ENCODE results near the gene NUTM2G. TPM values are rescaled to one million over a fixed set of nuclear protein-coding genes. Genes with fewer than 3 reads are reported as not detected.
A peak's percentile ranks its signal among the peaks of the same experiment; 100 is the strongest.
"Not testable (repeated sequence)": the region's sequence is repeated elsewhere in the genome, so short reads cannot be mapped to it uniquely, and the experiment has no call there.

NUTM2G gene
- total and polyA plus RNA-seq, 2 of the 13 experiments (the other 11 are each of a cell fraction or from before 2014, with no cell fraction given), result not detected

- ATAC-seq; intact Hi-C loops (cut with micrococcal nuclease; ENCODE audit: unreplicated experiment); CTCF ChIA-PET (ENCODE audit: low intra/inter-chr PET ratio, low total read pairs); POLR2A ChIA-PET; H3K27me3 ChIP-seq (ENCODE audit: control insufficient read depth in 1 of 2, insufficient read depth in 2 of 2, low read length in 2 of 2); in situ Hi-C loops (cut with HindIII; ENCODE audit: extremely low pct_ligation_motif_present, low pct_unique_long_range_greater_than_20kb); H3K27ac ChIP-seq (ENCODE audit: extremely low read length, insufficient read depth, low read length); H3K4me3 ChIP-seq (replicated peaks in 1 of 3; ENCODE audit: insufficient read depth in 1 of 3, low read depth in 2 of 3, low read length in 3 of 3); H3K9ac ChIP-seq (ENCODE audit: insufficient read depth, low read depth, low read length); H3K79me2 ChIP-seq (ENCODE audit: insufficient read depth, low read length); DNase-seq (ENCODE audit: low spot score); H4K20me1 ChIP-seq (ENCODE audit: insufficient read depth, low read length); H2AFZ ChIP-seq (ENCODE audit: low read length); BruUV-seq (replicated peaks); H3K36me3 ChIP-seq (replicated peaks in 1 of 2; ENCODE audit: control insufficient read depth in 1 of 2, insufficient read depth in 2 of 2, low read length in 2 of 2); H3K4me2 ChIP-seq (ENCODE audit: low read depth, low read length); H3K9me3 ChIP-seq (ENCODE audit: low read length); FAIRE-seq; H3K4me1 ChIP-seq (ENCODE audit: insufficient read depth, low read length): not testable (repeated sequence)
- no CpG with 5 or more reads among the region's 8 CpGs for whole genome bisulfite sequencing (ENCODE audit: low lambda C conversion rate)
Measured at GRCh38 chr9:96941628-96942027, 13.0 kb downstream of the NUTM2G start.

- WGBS (ENCODE audit: low lambda C conversion rate), result no CpG with 5 or more reads among the region's 4 CpGs
- peak; percentile 70 for FAIRE-seq
- CTCF ChIA-PET (ENCODE audit: low intra/inter-chr PET ratio, low total read pairs); H3K9ac ChIP-seq (ENCODE audit: insufficient read depth, low read depth, low read length); H2AFZ ChIP-seq (ENCODE audit: low read length); in situ Hi-C loops (cut with HindIII; ENCODE audit: extremely low pct_ligation_motif_present, low pct_unique_long_range_greater_than_20kb); intact Hi-C loops (cut with micrococcal nuclease; ENCODE audit: unreplicated experiment); H3K4me1 ChIP-seq (ENCODE audit: insufficient read depth, low read length); H3K4me2 ChIP-seq (ENCODE audit: low read depth, low read length); H3K79me2 ChIP-seq (ENCODE audit: insufficient read depth, low read length); H3K27me3 ChIP-seq (ENCODE audit: control insufficient read depth in 1 of 2, insufficient read depth in 2 of 2, low read length in 2 of 2); H3K27ac ChIP-seq (ENCODE audit: extremely low read length, insufficient read depth, low read length); H3K36me3 ChIP-seq (replicated peaks in 1 of 2; ENCODE audit: control insufficient read depth in 1 of 2, insufficient read depth in 2 of 2, low read length in 2 of 2); DNase-seq (ENCODE audit: low spot score); H4K20me1 ChIP-seq (ENCODE audit: insufficient read depth, low read length); POLR2A ChIA-PET; BruUV-seq (replicated peaks); H3K4me3 ChIP-seq (replicated peaks in 1 of 3; ENCODE audit: insufficient read depth in 1 of 3, low read depth in 2 of 3, low read length in 3 of 3); H3K9me3 ChIP-seq (ENCODE audit: low read length): not testable (repeated sequence)
- peak; percentile 82 for ATAC-seq
Measured at GRCh38 chr9:96942181-96942580, 13.5 kb downstream of the NUTM2G start.

- 92% methylated on average over 1 of the region's 1 CpG for WGBS (ENCODE audit: low lambda C conversion rate)
- POLR2A ChIA-PET; DNase-seq (ENCODE audit: low spot score); H3K9ac ChIP-seq (ENCODE audit: insufficient read depth, low read depth, low read length); BruUV-seq (replicated peaks); H3K9me3 ChIP-seq (ENCODE audit: low read length); ATAC-seq; H2AFZ ChIP-seq (ENCODE audit: low read length); H4K20me1 ChIP-seq (ENCODE audit: insufficient read depth, low read length); H3K36me3 ChIP-seq (replicated peaks in 1 of 2; ENCODE audit: control insufficient read depth in 1 of 2, insufficient read depth in 2 of 2, low read length in 2 of 2); H3K27ac ChIP-seq (ENCODE audit: extremely low read length, insufficient read depth, low read length); FAIRE-seq; H3K79me2 ChIP-seq (ENCODE audit: insufficient read depth, low read length); H3K4me2 ChIP-seq (ENCODE audit: low read depth, low read length); H3K27me3 ChIP-seq (ENCODE audit: control insufficient read depth in 1 of 2, insufficient read depth in 2 of 2, low read length in 2 of 2); CTCF ChIA-PET (ENCODE audit: low intra/inter-chr PET ratio, low total read pairs); H3K4me1 ChIP-seq (ENCODE audit: insufficient read depth, low read length); H3K4me3 ChIP-seq (replicated peaks in 1 of 3; ENCODE audit: insufficient read depth in 1 of 3, low read depth in 2 of 3, low read length in 3 of 3); intact Hi-C loops (cut with micrococcal nuclease; ENCODE audit: unreplicated experiment); in situ Hi-C loops (cut with HindIII; ENCODE audit: extremely low pct_ligation_motif_present, low pct_unique_long_range_greater_than_20kb): not testable (repeated sequence)
Measured at GRCh38 chr9:96949346-96949745, 20.7 kb downstream of the NUTM2G start.

- DNase-seq (ENCODE audit: low spot score); H3K27ac ChIP-seq (ENCODE audit: extremely low read length, insufficient read depth, low read length); intact Hi-C loops (cut with micrococcal nuclease; ENCODE audit: unreplicated experiment); H3K79me2 ChIP-seq (ENCODE audit: insufficient read depth, low read length); ATAC-seq; CTCF ChIA-PET (ENCODE audit: low intra/inter-chr PET ratio, low total read pairs); H3K9me3 ChIP-seq (ENCODE audit: low read length); H3K4me2 ChIP-seq (ENCODE audit: low read depth, low read length); BruUV-seq (replicated peaks); H2AFZ ChIP-seq (ENCODE audit: low read length); H3K27me3 ChIP-seq (ENCODE audit: control insufficient read depth in 1 of 2, insufficient read depth in 2 of 2, low read length in 2 of 2); FAIRE-seq; in situ Hi-C loops (cut with HindIII; ENCODE audit: extremely low pct_ligation_motif_present, low pct_unique_long_range_greater_than_20kb); H3K9ac ChIP-seq (ENCODE audit: insufficient read depth, low read depth, low read length); H4K20me1 ChIP-seq (ENCODE audit: insufficient read depth, low read length); H3K4me1 ChIP-seq (ENCODE audit: insufficient read depth, low read length); POLR2A ChIA-PET; H3K4me3 ChIP-seq (replicated peaks in 1 of 3; ENCODE audit: insufficient read depth in 1 of 3, low read depth in 2 of 3, low read length in 3 of 3); H3K36me3 ChIP-seq (replicated peaks in 1 of 2; ENCODE audit: control insufficient read depth in 1 of 2, insufficient read depth in 2 of 2, low read length in 2 of 2): not testable (repeated sequence)
- WGBS (ENCODE audit: low lambda C conversion rate), result no CpG with 5 or more reads among the region's 2 CpGs
Measured at GRCh38 chr9:96950539-96950938, 21.9 kb downstream of the NUTM2G start.

Data from HepG2 (cell line).